Astrocyte (in vitro differentiated cells and primary cell): ENCODE data around the gene TK1. TPM values are rescaled to one million over a fixed set of nuclear protein-coding genes. Genes with fewer than 3 reads are reported as not detected.

Experiments used
- DNase-seq: peaks from one replicate; pipeline ENCODE4 v3.0.0-alpha.2; 2010; ENCODE audit warnings: low read depth
- FAIRE-seq: peaks from 2 replicates; lab custom pipeline; 2011; peaks lifted over from hg19 to GRCh38; lab: Jason Lieb, UNC
- H2AFZ ChIP-seq: 2 replicates; pipeline ENCODE4 v1.6.0; 2012; ENCODE audit warnings: low read depth, low read length, inconsistent platforms
- H3K27ac ChIP-seq: 2 replicates; pipeline ENCODE4 v1.5.1; 2011; ENCODE audit warnings: low read depth, low read length, inconsistent platforms
- H3K27me3 ChIP-seq: 2 replicates; pipeline ENCODE4 v1.6.0; 2011; ENCODE audit warnings: low read length, inconsistent platforms; ENCODE audit not compliant: insufficient read depth
- H3K36me3 ChIP-seq: 2 replicates; pipeline ENCODE4 v1.5.1; 2011; ENCODE audit warnings: low read length, inconsistent platforms; ENCODE audit not compliant: insufficient read depth
- H3K4me1 ChIP-seq: 2 replicates; pipeline ENCODE4 v1.5.1; 2011; ENCODE audit warnings: low read length, inconsistent platforms; ENCODE audit not compliant: insufficient read depth
- H3K4me2 ChIP-seq: 2 replicates; pipeline ENCODE4 v1.6.0; 2012; ENCODE audit warnings: low read length, inconsistent platforms
- H3K4me3 ChIP-seq: 2 replicates; pipeline ENCODE4 v1.5.1; 2011; ENCODE audit warnings: low read depth, mild to moderate bottlenecking, low read length, inconsistent platforms; ENCODE audit not compliant: insufficient read depth
- H3K79me2 ChIP-seq: 2 replicates; pipeline ENCODE4 v1.6.0; 2012; ENCODE audit warnings: mild to moderate bottlenecking, low read length, inconsistent platforms; ENCODE audit not compliant: insufficient read depth
- H3K9ac ChIP-seq: 2 replicates; pipeline ENCODE4 v1.6.0; 2012; ENCODE audit warnings: mild to moderate bottlenecking, low read length, inconsistent platforms
- H3K9me3 ChIP-seq: 2 replicates; pipeline ENCODE4 v1.5.1; 2012; ENCODE audit warnings: low read depth, mild to moderate bottlenecking, low read length, inconsistent platforms; ENCODE audit not compliant: insufficient read depth
- H4K20me1 ChIP-seq: 2 replicates; pipeline ENCODE4 v1.6.0; 2012; ENCODE audit warnings: low read length, inconsistent platforms; ENCODE audit not compliant: insufficient read depth
- H3K27ac Mint-ChIP-seq: one replicate; pipeline ENCODE4 v1.8.0; 2021; ENCODE audit warnings: mild to moderate bottlenecking, mixed read lengths; ENCODE audit not compliant: unreplicated experiment
- H3K27me3 Mint-ChIP-seq: one replicate; pipeline ENCODE4 v1.8.0; 2021; ENCODE audit warnings: low read depth, mixed read lengths; ENCODE audit not compliant: unreplicated experiment
- H3K36me3 Mint-ChIP-seq: one replicate; pipeline ENCODE4 v1.8.0; 2021; ENCODE audit warnings: low read depth, mixed read lengths; ENCODE audit not compliant: unreplicated experiment
- H3K4me1 Mint-ChIP-seq: one replicate; pipeline ENCODE4 v1.8.0; 2021; ENCODE audit warnings: low read depth, mixed read lengths; ENCODE audit not compliant: unreplicated experiment
- H3K4me3 Mint-ChIP-seq: one replicate; pipeline ENCODE4 v1.8.0; 2021; ENCODE audit warnings: mild to moderate bottlenecking, moderate library complexity, mixed read lengths; ENCODE audit not compliant: unreplicated experiment
- H3K9me3 Mint-ChIP-seq: one replicate; pipeline ENCODE4 v1.8.0; 2021; ENCODE audit warnings: mild to moderate bottlenecking, mixed read lengths; ENCODE audit not compliant: unreplicated experiment
- CTCF ChIP-seq: IDR thresholded peaks from 2 replicates; pipeline ENCODE4 v1.5.1; 2011; ENCODE audit warnings: low read depth, mild to moderate bottlenecking, inconsistent platforms, low read length, moderate library complexity; ENCODE audit not compliant: insufficient read depth
- EZH2 ChIP-seq: IDR thresholded peaks from 2 replicates; pipeline ENCODE4 v1.6.1; 2012; ENCODE audit warnings: mild to moderate bottlenecking, low read length, inconsistent platforms; ENCODE audit not compliant: insufficient read depth
- total RNA-seq: library from RNA; stranded (reverse); gene quantifications from 2 replicates; pipeline ENCODE4 v1.2.1, GENCODE V29; 2021

The TK1 gene
- total RNA-seq, 1 donor from 2014 or later = 7.5 TPM

GRCh38 chr17:78174346-78174869 is 12.4 kb downstream of the TK1 start:
- Histone ChIP-seq H3K4me1 (peaks cover 4% of the 10 kb centered on the region), H3K79me2 (no peaks in the 10 kb centered on the region), H3K9ac (no peak overlapping the region), H3K9me3 (no peaks in the 10 kb centered on the region), H3K4me3 (no peak overlapping the region), H3K36me3 (no peaks in the 10 kb centered on the region), H3K27ac (no peak overlapping the region), H3K27me3 (no peaks in the 10 kb centered on the region), H3K4me2 (no peak overlapping the region), H2AFZ (peak overlapping the region; percentile 26), H4K20me1 (peaks cover 16% of the 10 kb centered on the region)
- H3K27ac Mint-ChIP-seq = no peak overlapping the region
- no peaks in the 10 kb centered on the region for H3K9me3 Mint-ChIP-seq
- TF ChIP-seq CTCF (no peak), EZH2 (no peak)
- H3K4me1 Mint-ChIP-seq = peaks cover 11% of the 10 kb centered on the region
- DNase-seq (no peak), FAIRE-seq (no peak)
- peaks cover 2% of the 10 kb centered on the region for H3K27me3 Mint-ChIP-seq
- peaks cover 13% of the 10 kb centered on the region for H3K36me3 Mint-ChIP-seq
- H3K4me3 Mint-ChIP-seq = no peak overlapping the region

GRCh38 chr17:78173097-78173715 is 13.6 kb downstream of the TK1 start:
- peak overlapping the region; percentile 53 for H3K27ac Mint-ChIP-seq
- H3K9me3 ChIP-seq = no peaks in the 10 kb centered on the region
- no peak overlapping the region for H2AFZ ChIP-seq
- no peak overlapping the region for H3K4me2 ChIP-seq
- H3K27me3 ChIP-seq = no peaks in the 10 kb centered on the region
- H3K79me2 ChIP-seq = no peaks in the 10 kb centered on the region
- FAIRE-seq (no peak), DNase-seq (no peak)
- H3K4me1 Mint-ChIP-seq = peaks cover 6% of the 10 kb centered on the region
- H3K27me3 Mint-ChIP-seq = peaks cover 2% of the 10 kb centered on the region
- H3K4me1 ChIP-seq = peaks cover 4% of the 10 kb centered on the region
- TF ChIP-seq EZH2 (no peak), CTCF (no peak)
- H3K9ac ChIP-seq = no peak overlapping the region
- no peak overlapping the region for H3K4me3 Mint-ChIP-seq
- H3K36me3 Mint-ChIP-seq = peaks cover 10% of the 10 kb centered on the region
- no peak overlapping the region for H3K4me3 ChIP-seq
- H3K36me3 ChIP-seq = no peaks in the 10 kb centered on the region
- no peaks in the 10 kb centered on the region for H3K9me3 Mint-ChIP-seq
- no peak overlapping the region for H3K27ac ChIP-seq
- peaks cover 16% of the 10 kb centered on the region for H4K20me1 ChIP-seq
